Neural cell (in vitro differentiated cells): Measurements from ENCODE around the gene EPHX1. TPM values are rescaled to one million over a fixed set of nuclear protein-coding genes. Genes with fewer than 3 reads are reported as not detected.

Experiments used
- H2AFZ ChIP-seq: fragments of 200-600, 300-800 bp; sonication (generic), shearing (Covaris generic); 2 replicates; pipeline ENCODE4 v1.6.0; 2014; ENCODE audit warnings: low read depth, mild to moderate bottlenecking, antibody characterized with exemption, low read length, moderate library complexity
- H3F3A ChIP-seq: fragments of 200-600 bp; shearing (Covaris generic); 2 replicates; pipeline ENCODE4 v1.6.1; 2016; ENCODE audit warnings: mild to moderate bottlenecking, moderate library complexity, mixed read lengths, antibody characterized with exemption, low read length; ENCODE audit not compliant: insufficient read depth, poor library complexity, severe bottlenecking
- H3K27ac ChIP-seq: fragments of 200-600, 300-800 bp; sonication (generic), shearing (Covaris generic); 2 replicates; pipeline ENCODE4 v1.5.1; 2014; ENCODE audit warnings: mild to moderate bottlenecking, low read length, moderate library complexity
- H3K27me3 ChIP-seq: fragments of 300-800, 200-600 bp; sonication (generic), shearing (Covaris generic); 2 replicates; pipeline ENCODE4 v1.6.0; 2014; ENCODE audit warnings: mild to moderate bottlenecking, low read depth, low read length, moderate library complexity; ENCODE audit not compliant: insufficient read depth
- H3K36me3 ChIP-seq: fragments of 300-800, 200-600 bp; sonication (generic), shearing (Covaris generic); 2 replicates; pipeline ENCODE4 v1.5.1; 2014; ENCODE audit warnings: mild to moderate bottlenecking, antibody characterized with exemption, low read length, moderate library complexity; ENCODE audit not compliant: insufficient read depth
- H3K4me2 ChIP-seq: fragments of 300-800, 200-600 bp; sonication (generic), shearing (Covaris generic); 2 replicates; pipeline ENCODE4 v1.6.0; 2014; ENCODE audit warnings: mild to moderate bottlenecking, low read length
- H3K4me3 ChIP-seq: fragments of 300-800, 200-600 bp; sonication (generic), shearing (Covaris generic); 2 replicates; pipeline ENCODE4 v1.5.1; 2014; ENCODE audit warnings: mild to moderate bottlenecking, low read length, moderate library complexity
- H3K79me2 ChIP-seq: fragments of 200-600 bp; shearing (Covaris generic); replicated peaks from 2 replicates; pipeline ENCODE4 v1.6.0; 2014; ENCODE audit warnings: mild to moderate bottlenecking, low read length, moderate library complexity; ENCODE audit not compliant: insufficient read depth
- H3K9ac ChIP-seq: fragments of 300-800, 200-600 bp; sonication (generic), shearing (Covaris generic); 2 replicates; pipeline ENCODE4 v1.6.1; 2016; ENCODE audit warnings: mild to moderate bottlenecking, low read length, mixed read lengths
- H3K9me2 ChIP-seq: fragments of 200-600 bp; shearing (Covaris generic); 2 replicates; pipeline ENCODE4 v1.6.1; 2016; ENCODE audit warnings: mild to moderate bottlenecking, low read length, mixed read lengths; ENCODE audit not compliant: insufficient read depth
- H3K9me3 ChIP-seq: fragments of 200-600, 300-800 bp; sonication (generic), shearing (Covaris generic); 2 replicates; pipeline ENCODE4 v1.6.1; 2016; ENCODE audit warnings: mild to moderate bottlenecking, mixed run types, low read length, moderate library complexity, mixed read lengths
- H4K20me1 ChIP-seq: fragments of 200-600 bp; shearing (Covaris generic); 2 replicates; pipeline ENCODE4 v1.6.1; 2016; ENCODE audit warnings: mild to moderate bottlenecking, mixed run types; ENCODE audit not compliant: insufficient read depth
- CTCF ChIP-seq: fragments of 450-650 bp; IDR thresholded peaks from 2 replicates; pipeline ENCODE4 v1.5.1; 2014; ENCODE audit warnings: antibody characterized with exemption, mild to moderate bottlenecking, moderate library complexity; ENCODE audit not compliant: poor library complexity, severe bottlenecking
- MXI1 ChIP-seq: fragments of 450-650 bp; conservative IDR thresholded peaks from 2 replicates; pipeline ENCODE4 v1.6.1; 2014; ENCODE audit warnings: antibody characterized with exemption, mild to moderate bottlenecking; ENCODE audit not compliant: poor library complexity, severe bottlenecking
- POLR2AphosphoS5 ChIP-seq: IDR thresholded peaks from 2 replicates; pipeline ENCODE4 v1.6.1; 2012
- RAD21 ChIP-seq: fragments of 450-650 bp; conservative IDR thresholded peaks from 2 replicates; pipeline ENCODE4 v1.6.1; 2014; ENCODE audit warnings: antibody characterized with exemption, mild to moderate bottlenecking, moderate library complexity
- SMC3 ChIP-seq: fragments of 450-650 bp; conservative IDR thresholded peaks from 2 replicates; pipeline ENCODE4 v1.6.1; 2014; ENCODE audit warnings: antibody characterized with exemption, mild to moderate bottlenecking, moderate library complexity; ENCODE audit not compliant: poor library complexity
- TAF1 ChIP-seq: IDR thresholded peaks from 2 replicates; pipeline ENCODE4 v1.6.1; 2012; ENCODE audit warnings: low read depth
- polyA plus RNA-seq: library from polyadenylated mRNA; depleted of rRNA; stranded (reverse); fragments of >200 nt; gene quantifications from 2 replicates; pipeline ENCODE4 v1.2.3, GENCODE V29; 2014
- TF ChIP-seq, protein P1 (sequence below): IDR thresholded peaks from 2 replicates; pipeline ENCODE4 v1.6.1; 2012; ENCODE audit warnings: borderline replicate concordance

EPHX1 gene
- polyA plus RNA-seq, 1 donor from 2014 or later = 8.7 TPM

DNA sequence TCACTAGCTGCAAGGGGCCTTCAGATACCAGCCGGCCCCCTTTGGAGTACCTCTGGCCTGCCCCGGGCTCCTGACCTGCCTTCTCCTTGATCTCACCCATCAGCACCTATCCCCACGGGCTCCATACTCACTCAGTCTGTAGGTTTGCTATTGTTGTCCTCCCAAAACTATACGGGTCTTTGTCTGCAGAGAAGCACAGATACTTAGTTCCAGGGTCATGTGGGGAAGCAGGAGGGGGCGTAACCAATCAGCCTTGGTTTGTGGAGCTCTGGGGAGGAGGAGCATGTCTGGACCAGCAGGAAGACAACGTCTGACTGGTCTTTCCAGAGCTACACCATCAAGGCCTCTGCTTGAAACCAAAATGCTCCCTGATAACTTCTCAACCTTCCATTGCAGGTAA, 57.1 kb downstream of the EPHX1 start:
- Histone ChIP-seq H3K27ac (no peak overlapping the region), H3K9ac (no peak overlapping the region), H3K79me2 (no peaks in the 10 kb centered on the region), H3K36me3 (no peaks in the 10 kb centered on the region), H2AFZ (no peak overlapping the region), H3K9me3 (no peaks in the 10 kb centered on the region), H3F3A (no peaks in the 10 kb centered on the region), H4K20me1 (no peaks in the 10 kb centered on the region), H3K27me3 (no peaks in the 10 kb centered on the region), H3K4me2 (no peak overlapping the region), H3K9me2 (no peaks in the 10 kb centered on the region), H3K4me3 (no peak overlapping the region)
- TF ChIP-seq TAF1 = no peak
- TF ChIP-seq, protein P1, sequence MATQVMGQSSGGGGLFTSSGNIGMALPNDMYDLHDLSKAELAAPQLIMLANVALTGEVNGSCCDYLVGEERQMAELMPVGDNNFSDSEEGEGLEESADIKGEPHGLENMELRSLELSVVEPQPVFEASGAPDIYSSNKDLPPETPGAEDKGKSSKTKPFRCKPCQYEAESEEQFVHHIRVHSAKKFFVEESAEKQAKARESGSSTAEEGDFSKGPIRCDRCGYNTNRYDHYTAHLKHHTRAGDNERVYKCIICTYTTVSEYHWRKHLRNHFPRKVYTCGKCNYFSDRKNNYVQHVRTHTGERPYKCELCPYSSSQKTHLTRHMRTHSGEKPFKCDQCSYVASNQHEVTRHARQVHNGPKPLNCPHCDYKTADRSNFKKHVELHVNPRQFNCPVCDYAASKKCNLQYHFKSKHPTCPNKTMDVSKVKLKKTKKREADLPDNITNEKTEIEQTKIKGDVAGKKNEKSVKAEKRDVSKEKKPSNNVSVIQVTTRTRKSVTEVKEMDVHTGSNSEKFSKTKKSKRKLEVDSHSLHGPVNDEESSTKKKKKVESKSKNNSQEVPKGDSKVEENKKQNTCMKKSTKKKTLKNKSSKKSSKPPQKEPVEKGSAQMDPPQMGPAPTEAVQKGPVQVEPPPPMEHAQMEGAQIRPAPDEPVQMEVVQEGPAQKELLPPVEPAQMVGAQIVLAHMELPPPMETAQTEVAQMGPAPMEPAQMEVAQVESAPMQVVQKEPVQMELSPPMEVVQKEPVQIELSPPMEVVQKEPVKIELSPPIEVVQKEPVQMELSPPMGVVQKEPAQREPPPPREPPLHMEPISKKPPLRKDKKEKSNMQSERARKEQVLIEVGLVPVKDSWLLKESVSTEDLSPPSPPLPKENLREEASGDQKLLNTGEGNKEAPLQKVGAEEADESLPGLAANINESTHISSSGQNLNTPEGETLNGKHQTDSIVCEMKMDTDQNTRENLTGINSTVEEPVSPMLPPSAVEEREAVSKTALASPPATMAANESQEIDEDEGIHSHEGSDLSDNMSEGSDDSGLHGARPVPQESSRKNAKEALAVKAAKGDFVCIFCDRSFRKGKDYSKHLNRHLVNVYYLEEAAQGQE = no peak
- no peak for TF ChIP-seq POLR2AphosphoS5

DNA sequence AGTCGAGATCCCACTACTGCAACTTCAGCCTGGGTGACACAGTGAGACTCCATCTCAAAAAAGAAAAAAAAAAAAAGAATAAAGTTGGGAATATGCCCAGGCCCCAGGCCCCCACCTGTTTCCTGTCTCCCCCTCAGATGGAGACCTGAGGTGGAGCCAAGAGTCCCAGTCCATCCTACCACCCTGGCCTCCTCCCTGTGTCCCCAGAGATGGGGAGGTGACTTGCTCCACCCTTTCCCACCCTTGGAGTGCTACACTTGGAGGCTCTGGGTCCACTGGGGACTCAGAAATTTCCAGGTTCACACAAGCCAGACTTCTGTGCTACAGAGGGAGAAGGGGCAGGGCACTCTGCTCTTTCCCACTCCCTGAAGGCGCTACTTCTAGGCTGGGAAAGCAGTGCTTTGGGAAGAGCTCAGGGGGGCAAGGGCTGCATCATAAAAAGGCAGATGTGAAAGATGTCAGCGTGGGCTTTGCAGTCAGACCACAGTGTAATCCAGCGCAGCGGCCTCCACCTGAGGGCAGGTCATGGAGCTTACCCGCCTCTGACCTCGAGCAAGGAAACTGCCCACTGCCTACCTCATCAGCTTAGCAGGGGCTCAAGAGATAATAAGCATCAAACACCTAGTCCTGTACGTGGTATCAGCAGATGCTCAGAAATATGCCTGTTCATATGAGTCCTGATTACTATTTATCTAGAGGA, 58.9 kb downstream of the EPHX1 start:
- H3K27ac ChIP-seq = no peak overlapping the region
- H3F3A ChIP-seq = no peaks in the 10 kb centered on the region
- no peak overlapping the region for H3K4me2 ChIP-seq
- H3K9ac ChIP-seq = no peak overlapping the region
- H3K9me3 ChIP-seq = no peaks in the 10 kb centered on the region
- TF ChIP-seq CTCF (no peak), TAF1 (no peak), SMC3 (no peak), POLR2AphosphoS5 (no peak), RAD21 (no peak), MXI1 (no peak)
- TF ChIP-seq, protein P1 = no peak
- no peak overlapping the region for H3K4me3 ChIP-seq
- H3K27me3 ChIP-seq = no peaks in the 10 kb centered on the region
- no peaks in the 10 kb centered on the region for H3K9me2 ChIP-seq
- no peaks in the 10 kb centered on the region for H4K20me1 ChIP-seq
- H2AFZ ChIP-seq = no peak overlapping the region
- no peaks in the 10 kb centered on the region for H3K79me2 ChIP-seq
- H3K36me3 ChIP-seq = no peaks in the 10 kb centered on the region
